PC-3 (cell line): ENCODE measurements around the gene RASAL2. TPM values are rescaled to one million over a fixed set of nuclear protein-coding genes. Genes with fewer than 3 reads are reported as not detected.

ENCODE experiments used
- ATAC-seq: fragments of 200-7000 bp; cut with Tn5 transposase; 2 replicates; pipeline ENCODE4 v1.9.1; 2020; ENCODE audit warnings: mild to moderate bottlenecking, moderate library complexity
- BruUV-seq: library from RNA; stranded (reverse); fragments of 400-500 nt; replicated peaks from 2 replicates; lab custom pipeline; 2021; lab: Mats Ljungman, UMichigan
- CTCF ChIA-PET: fragments of 300-600 bp; sonication (Branson Sonifier 250); formaldehyde crosslinking; loops from one replicate; lab custom pipeline; 2022; ENCODE audit warnings: antibody characterized with exemption; lab: Charles Lee
- POLR2A ChIA-PET: fragments of 300-600 bp; sonication (Branson Sonifier 250); formaldehyde crosslinking; loops from one replicate; lab custom pipeline; 2022; ENCODE audit warnings: antibody characterized with exemption; ENCODE audit not compliant: unreplicated experiment; lab: Charles Lee
- DNase-seq: peaks from one replicate; pipeline ENCODE4 v3.0.0-alpha.2; 2015
- H2AFZ ChIP-seq: fragments of 300-600 bp; sonication (generic); 2 replicates; pipeline ENCODE4 v1.6.0; 2016; ENCODE audit warnings: antibody characterized with exemption, low read length
- H3F3A ChIP-seq: fragments of 300-600 bp; sonication (generic); one replicate; pipeline ENCODE4 v1.6.0; 2017; ENCODE audit warnings: antibody characterized with exemption, low read length, control low read depth, mild to moderate bottlenecking; ENCODE audit not compliant: unreplicated experiment
- H3K27ac ChIP-seq: fragments of 300-600 bp; sonication (generic); 2 replicates; pipeline ENCODE4 v1.5.1; 2016; ENCODE audit warnings: mild to moderate bottlenecking, low read length
- H3K27me3 ChIP-seq: fragments of 300-600 bp; sonication (generic); 2 replicates; pipeline ENCODE4 v1.6.1; 2016; ENCODE audit warnings: low read length, mixed read lengths
- H3K36me3 ChIP-seq: fragments of 300-600 bp; sonication (generic); 2 replicates; pipeline ENCODE4 v1.6.1; 2016; ENCODE audit warnings: low read depth, mixed run types, low read length, mixed read lengths
- H3K4me1 ChIP-seq: fragments of 300-600 bp; sonication (generic); 2 replicates; pipeline ENCODE4 v1.5.1; 2016; ENCODE audit warnings: low read length; ENCODE audit not compliant: insufficient read depth
- H3K4me2 ChIP-seq: fragments of 300-600 bp; sonication (generic); 2 replicates; pipeline ENCODE4 v1.6.0; 2016; ENCODE audit warnings: low read length
- H3K4me3 ChIP-seq: fragments of 300-600 bp; sonication (generic); 2 replicates; pipeline ENCODE4 v1.5.1; 2016; ENCODE audit warnings: mild to moderate bottlenecking, low read length, mixed read lengths
- H3K79me2 ChIP-seq: fragments of 300-600 bp; sonication (generic); 2 replicates; pipeline ENCODE4 v1.6.1; 2017; ENCODE audit warnings: low read length, mixed read lengths
- H3K9ac ChIP-seq: fragments of 300-600 bp; sonication (generic); 2 replicates; pipeline ENCODE4 v1.6.0; 2016; ENCODE audit warnings: mild to moderate bottlenecking, low read length
- H3K9me2 ChIP-seq: fragments of 300-600 bp; sonication (generic); replicated peaks from 2 replicates; pipeline ENCODE4 v1.6.1; 2016; ENCODE audit warnings: mixed run types, low read length, mixed read lengths
- H3K9me3 ChIP-seq: fragments of 300-600 bp; sonication (generic); 2 replicates; pipeline ENCODE4 v1.6.1; 2016; ENCODE audit warnings: low read length, mixed read lengths
- H4K20me1 ChIP-seq: fragments of 300-600 bp; sonication (generic); 2 replicates; pipeline ENCODE4 v1.6.1; 2016; ENCODE audit warnings: low read length, mixed read lengths
- CTCF ChIP-seq: fragments of 300-600 bp; sonication (generic); conservative IDR thresholded peaks from 2 replicates; pipeline ENCODE4 v1.5.1; 2017; ENCODE audit warnings: antibody characterized with exemption, low read depth, mild to moderate bottlenecking, low read length
- EZH2 ChIP-seq: fragments of 300-600 bp; sonication (generic); IDR thresholded peaks from one replicate; pipeline ENCODE4 v1.6.1; 2017; ENCODE audit warnings: antibody characterized with exemption, mild to moderate bottlenecking, low read length; ENCODE audit not compliant: unreplicated experiment
- EZH2phosphoT487 ChIP-seq: fragments of 300-600 bp; sonication (generic); IDR thresholded peaks from 2 replicates; pipeline ENCODE4 v1.6.1; 2018; ENCODE audit warnings: mild to moderate bottlenecking, antibody characterized with exemption, low read length, borderline replicate concordance
- intact Hi-C: fragments of 100-400 bp; cut with micrococcal nuclease; formaldehyde crosslinking; loops from 2 replicates; pipeline ENCODE4 v1.9.0; 2023
- total RNA-seq: library from RNA; depleted of rRNA; stranded (reverse); fragments of >200 nt; gene quantifications from 2 replicates; pipeline ENCODE4 v1.2.3, GENCODE V29; 2014

Gene RASAL2
- total RNA-seq, 1 experiment from 2014 or later = 7.9 TPM

- no peak for DNase-seq
- no peak overlapping the region for H3K4me2 ChIP-seq
- H2AFZ ChIP-seq = no peak overlapping the region
- no peak overlapping the region for H3K9ac ChIP-seq
- no peak overlapping the region for H3K4me3 ChIP-seq
- no peaks in the 10 kb centered on the region; the same call in 1 of the 2 replicates for H3K4me1 ChIP-seq
- POLR2A ChIA-PET = no interaction called here
- H3F3A ChIP-seq = no peaks in the 10 kb centered on the region
- peaks cover 9% of the 10 kb centered on the region; the same call in 1 of the 2 replicates for H3K79me2 ChIP-seq
- no peaks in the 10 kb centered on the region for H3K9me3 ChIP-seq
- no peaks in the 10 kb centered on the region for H3K36me3 ChIP-seq
- H4K20me1 ChIP-seq = no peaks in the 10 kb centered on the region
- BruUV-seq = no TSS peak
- no peaks in the 10 kb centered on the region for H3K9me2 ChIP-seq
- intact Hi-C loops = no loop called here
- CTCF ChIA-PET = no interaction called here
- ATAC-seq = no peak
- no peak overlapping the region for H3K27ac ChIP-seq
- TF ChIP-seq CTCF = no peak
- TF ChIP-seq EZH2phosphoT487 = no peak
- no peak for TF ChIP-seq EZH2
- no peaks in the 10 kb centered on the region for H3K27me3 ChIP-seq
Observed at GRCh38 chr1:178172939-178173338, 79.0 kb downstream of the RASAL2 start.

- intact Hi-C loops = no loop called here
- ATAC-seq = no peak
- ChIA-PET POLR2A (no interaction called here), CTCF (no interaction called here)
- no peak overlapping the region for H3K4me2 ChIP-seq
- no peak overlapping the region for H3K27ac ChIP-seq
- H3K9ac ChIP-seq = no peak overlapping the region
- H3K9me3 ChIP-seq = no peaks in the 10 kb centered on the region
- no peak for TF ChIP-seq EZH2
- TF ChIP-seq EZH2phosphoT487 = no peak
- no peak for TF ChIP-seq CTCF
- no peak overlapping the region for H3K4me3 ChIP-seq
- no peaks in the 10 kb centered on the region for H4K20me1 ChIP-seq
- H2AFZ ChIP-seq = no peak overlapping the region
- no peaks in the 10 kb centered on the region for H3K9me2 ChIP-seq
- H3K79me2 ChIP-seq = peaks cover 9% of the 10 kb centered on the region; the same call in 1 of the 2 replicates
- BruUV-seq = no TSS peak
- H3K4me1 ChIP-seq = no peaks in the 10 kb centered on the region
- H3F3A ChIP-seq = no peaks in the 10 kb centered on the region
- H3K36me3 ChIP-seq = no peaks in the 10 kb centered on the region
- no peaks in the 10 kb centered on the region for H3K27me3 ChIP-seq
- no peak for DNase-seq
Observed at GRCh38 chr1:178174539-178174938, 80.6 kb downstream of the RASAL2 start.

- no peak overlapping the region for H2AFZ ChIP-seq
- H3K9me2 ChIP-seq = no peaks in the 10 kb centered on the region
- POLR2A ChIA-PET = no interaction called here
- no peak overlapping the region for H3K9ac ChIP-seq
- BruUV-seq = no TSS peak
- DNase-seq = no peak
- TF ChIP-seq CTCF = no peak
- no peak for TF ChIP-seq EZH2
- TF ChIP-seq EZH2phosphoT487 = no peak
- no peaks in the 10 kb centered on the region for H4K20me1 ChIP-seq
- no peaks in the 10 kb centered on the region for H3F3A ChIP-seq
- H3K79me2 ChIP-seq = no peaks in the 10 kb centered on the region
- intact Hi-C loops = no loop called here
- no peak for ATAC-seq
- H3K36me3 ChIP-seq = no peaks in the 10 kb centered on the region
- no peaks in the 10 kb centered on the region for H3K27me3 ChIP-seq
- CTCF ChIA-PET = interaction anchor here (0.7 kb wide), 1 partner anchor 323 kb away, joined by 11 read pairs; no protein-coding TSS in a partner anchor
- H3K4me2 ChIP-seq = no peak overlapping the region
- no peaks in the 10 kb centered on the region for H3K4me1 ChIP-seq
- no peak overlapping the region for H3K4me3 ChIP-seq
- no peaks in the 10 kb centered on the region for H3K9me3 ChIP-seq
- H3K27ac ChIP-seq = no peak overlapping the region
Observed at GRCh38 chr1:178180405-178180804, 86.5 kb downstream of the RASAL2 start.
